MM.1S (cell line): ENCODE results near the gene LRRC38.

Source experiments
- DNase-seq: peaks from one replicate; pipeline ENCODE4 v3.0.0-alpha.2; 2015
- H2AFZ ChIP-seq: fragments of 300-600 bp; sonication (generic); 2 replicates; pipeline ENCODE4 v1.6.0; 2016; ENCODE audit warnings: antibody characterized with exemption, low read length
- H3F3A ChIP-seq: fragments of 300-600 bp; sonication (generic); 2 replicates; pipeline ENCODE4 v1.6.1; 2016; ENCODE audit warnings: mild to moderate bottlenecking, antibody characterized with exemption, low read length, moderate library complexity, mixed read lengths; ENCODE audit not compliant: insufficient read depth
- H3K27ac ChIP-seq: fragments of 300-600 bp; sonication (generic); 2 replicates; pipeline ENCODE4 v1.5.1; 2016; ENCODE audit warnings: mild to moderate bottlenecking, low read length
- H3K27me3 ChIP-seq: fragments of 300-600 bp; sonication (generic); replicated peaks from 2 replicates; pipeline ENCODE4 v1.6.0; 2016; ENCODE audit warnings: low read length; ENCODE audit not compliant: insufficient read depth
- H3K36me3 ChIP-seq: fragments of 300-600 bp; sonication (generic); replicated peaks from 2 replicates; pipeline ENCODE4 v1.6.1; 2016; ENCODE audit warnings: mild to moderate bottlenecking, low read length, mixed read lengths; ENCODE audit not compliant: insufficient read depth
- H3K4me1 ChIP-seq: fragments of 300-600 bp; sonication (generic); 2 replicates; pipeline ENCODE4 v1.6.1; 2016; ENCODE audit warnings: low read length, mixed read lengths
- H3K4me2 ChIP-seq: fragments of 300-600 bp; sonication (generic); 2 replicates; pipeline ENCODE4 v1.6.0; 2016; ENCODE audit warnings: low read depth, low read length
- H3K4me3 ChIP-seq: fragments of 300-600 bp; sonication (generic); 2 replicates; pipeline ENCODE4 v1.5.1; 2016; ENCODE audit warnings: low read length, mixed read lengths
- H3K79me2 ChIP-seq: fragments of 300-600 bp; sonication (generic); 2 replicates; pipeline ENCODE4 v1.6.1; 2016; ENCODE audit warnings: mixed run types, low read length, mixed read lengths
- H3K9ac ChIP-seq: fragments of 300-600 bp; sonication (generic); 2 replicates; pipeline ENCODE4 v1.6.1; 2016; ENCODE audit warnings: low read length, mixed read lengths
- H3K9me2 ChIP-seq: fragments of 300-600 bp; sonication (generic); replicated peaks from 2 replicates; pipeline ENCODE4 v1.6.1; 2016; ENCODE audit warnings: mild to moderate bottlenecking, low read length, mixed read lengths; ENCODE audit not compliant: insufficient read depth
- H3K9me3 ChIP-seq: fragments of 300-600 bp; sonication (generic); replicated peaks from 2 replicates; pipeline ENCODE4 v1.6.1; 2016; ENCODE audit warnings: mild to moderate bottlenecking, low read length, mixed read lengths; ENCODE audit not compliant: insufficient read depth
- H4K20me1 ChIP-seq: fragments of 300-600 bp; sonication (generic); 2 replicates; pipeline ENCODE4 v1.6.1; 2016; ENCODE audit warnings: mild to moderate bottlenecking, low read length, moderate library complexity, mixed read lengths; ENCODE audit not compliant: insufficient read depth
- EZH2 ChIP-seq: fragments of 300-600 bp; sonication (generic); optimal IDR thresholded peaks from 2 replicates; pipeline ENCODE3; 2017; ENCODE audit warnings: low read depth, mild to moderate bottlenecking, antibody characterized with exemption, low read length, mixed read lengths
- EZH2phosphoT487 ChIP-seq: fragments of 300-600 bp; sonication (generic); IDR thresholded peaks from 2 replicates; pipeline ENCODE4 v1.6.1; 2018; ENCODE audit warnings: antibody characterized with exemption, low read length
- TF ChIP-seq, protein P1 (sequence below): fragments of 300-600 bp; sonication (generic); IDR thresholded peaks from 2 replicates; pipeline ENCODE4 v1.5.1; 2016; ENCODE audit warnings: antibody characterized with exemption, low read length, mixed read lengths

LRRC38 gene

GRCh38 chr1:13535227-13535626, 21.4 kb upstream of the LRRC38 start:
- H3K27me3 ChIP-seq = no peaks in the 10 kb centered on the region
- no peak for DNase-seq
- H3K79me2 ChIP-seq = no peaks in the 10 kb centered on the region
- H3K9me3 ChIP-seq = no peaks in the 10 kb centered on the region
- H3K4me1 ChIP-seq = no peaks in the 10 kb centered on the region
- H3K27ac ChIP-seq = no peak overlapping the region
- H3K36me3 ChIP-seq = no peaks in the 10 kb centered on the region
- no peak overlapping the region for H3K4me3 ChIP-seq
- no peak overlapping the region for H3K9ac ChIP-seq
- no peaks in the 10 kb centered on the region for H3K9me2 ChIP-seq
- TF ChIP-seq, protein P1, sequence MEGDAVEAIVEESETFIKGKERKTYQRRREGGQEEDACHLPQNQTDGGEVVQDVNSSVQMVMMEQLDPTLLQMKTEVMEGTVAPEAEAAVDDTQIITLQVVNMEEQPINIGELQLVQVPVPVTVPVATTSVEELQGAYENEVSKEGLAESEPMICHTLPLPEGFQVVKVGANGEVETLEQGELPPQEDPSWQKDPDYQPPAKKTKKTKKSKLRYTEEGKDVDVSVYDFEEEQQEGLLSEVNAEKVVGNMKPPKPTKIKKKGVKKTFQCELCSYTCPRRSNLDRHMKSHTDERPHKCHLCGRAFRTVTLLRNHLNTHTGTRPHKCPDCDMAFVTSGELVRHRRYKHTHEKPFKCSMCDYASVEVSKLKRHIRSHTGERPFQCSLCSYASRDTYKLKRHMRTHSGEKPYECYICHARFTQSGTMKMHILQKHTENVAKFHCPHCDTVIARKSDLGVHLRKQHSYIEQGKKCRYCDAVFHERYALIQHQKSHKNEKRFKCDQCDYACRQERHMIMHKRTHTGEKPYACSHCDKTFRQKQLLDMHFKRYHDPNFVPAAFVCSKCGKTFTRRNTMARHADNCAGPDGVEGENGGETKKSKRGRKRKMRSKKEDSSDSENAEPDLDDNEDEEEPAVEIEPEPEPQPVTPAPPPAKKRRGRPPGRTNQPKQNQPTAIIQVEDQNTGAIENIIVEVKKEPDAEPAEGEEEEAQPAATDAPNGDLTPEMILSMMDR = no peak
- TF ChIP-seq EZH2phosphoT487 = no peak
- no peak for TF ChIP-seq EZH2
- no peaks in the 10 kb centered on the region for H4K20me1 ChIP-seq
- no peaks in the 10 kb centered on the region for H3F3A ChIP-seq
- H3K4me2 ChIP-seq = no peak overlapping the region
- no peak overlapping the region for H2AFZ ChIP-seq

- no peaks in the 10 kb centered on the region for H3K27me3 ChIP-seq
- H3K36me3 ChIP-seq = no peaks in the 10 kb centered on the region
- H3F3A ChIP-seq = no peaks in the 10 kb centered on the region
- TF ChIP-seq EZH2 (no peak), EZH2phosphoT487 (no peak)
- TF ChIP-seq, protein P1 = no peak
- H2AFZ ChIP-seq = no peak overlapping the region
- no peak for DNase-seq
- no peaks in the 10 kb centered on the region for H3K9me3 ChIP-seq
- no peak overlapping the region for H3K4me2 ChIP-seq
- no peaks in the 10 kb centered on the region for H3K79me2 ChIP-seq
- no peak overlapping the region for H3K27ac ChIP-seq
- no peak overlapping the region for H3K9ac ChIP-seq
- no peaks in the 10 kb centered on the region for H4K20me1 ChIP-seq
- H3K4me1 ChIP-seq = no peaks in the 10 kb centered on the region
- no peak overlapping the region for H3K4me3 ChIP-seq
- H3K9me2 ChIP-seq = no peaks in the 10 kb centered on the region
Observed at GRCh38 chr1:13528320-13528719, 14.5 kb upstream of the LRRC38 start.

GRCh38 chr1:13523780-13524477, 10.1 kb upstream of the LRRC38 start:
- no peak overlapping the region for H3K4me3 ChIP-seq
- DNase-seq = no peak

More at GRCh38 chr1:13523780-13524477, 10.1 kb upstream of the LRRC38 start:
- Histone ChIP-seq H3K79me2 (no peaks in the 10 kb centered on the region), H3F3A (no peaks in the 10 kb centered on the region), H3K4me1 (no peaks in the 10 kb centered on the region), H3K4me2 (no peak overlapping the region), H3K36me3 (no peaks in the 10 kb centered on the region), H3K27ac (no peak overlapping the region), H3K27me3 (no peaks in the 10 kb centered on the region; the same call in 1 of the 2 replicates), H4K20me1 (no peaks in the 10 kb centered on the region), H3K9ac (no peak overlapping the region), H3K9me3 (no peaks in the 10 kb centered on the region), H3K9me2 (no peaks in the 10 kb centered on the region), H2AFZ (no peak overlapping the region)
- TF ChIP-seq EZH2 (no peak), EZH2phosphoT487 (no peak)
- TF ChIP-seq, protein P1 = no peak
